HL-60 (cell line): ENCODE measurements around the gene RRAGD.

Experiments used
- DNase-seq, 2 experiments: peaks; one replicate each; pipeline ENCODE4 v3.0.0-alpha.2; 2010 to 2020; ENCODE audit warnings: low read depth in 1 of 2, low spot score in 1 of 2
- H3K27ac ChIP-seq: fragments of 250-450 bp; sonication (Bioruptor Pico); replicated peaks from 2 replicates; pipeline ENCODE4 v1.5.1; 2020; ENCODE audit warnings: mild to moderate bottlenecking, moderate library complexity
- H3K27me3 ChIP-seq: fragments of 250-450 bp; sonication (Bioruptor Pico); 2 replicates; pipeline ENCODE4 v1.5.1; 2021; ENCODE audit warnings: mild to moderate bottlenecking, moderate library complexity; ENCODE audit not compliant: insufficient read depth, poor library complexity, severe bottlenecking
- H3K4me3 ChIP-seq: replicated peaks from 2 replicates; pipeline ENCODE4 v1.5.1; 2011; ENCODE audit warnings: mild to moderate bottlenecking, control low read depth, low read length; ENCODE audit not compliant: insufficient read depth
- GABPA ChIP-seq: IDR thresholded peaks from 2 replicates; pipeline ENCODE4 v1.6.1; 2012; ENCODE audit warnings: low read depth
- POLR2AphosphoS5 ChIP-seq: IDR thresholded peaks from 2 replicates; pipeline ENCODE4 v1.6.1; 2012; ENCODE audit warnings: low read depth
- REST ChIP-seq: IDR thresholded peaks from 2 replicates; pipeline ENCODE4 v1.6.1; 2012; ENCODE audit warnings: low read depth; ENCODE audit not compliant: insufficient replicate concordance
- SPI1 ChIP-seq: IDR thresholded peaks from 2 replicates; pipeline ENCODE4 v1.6.1; 2012; ENCODE audit warnings: low read depth, mild to moderate bottlenecking, borderline replicate concordance
- TF ChIP-seq, protein P1 (sequence below): IDR thresholded peaks from one replicate; pipeline ENCODE4 v1.5.1; 2011; ENCODE audit warnings: low read length, control low read depth, inconsistent platforms; ENCODE audit not compliant: insufficient read depth

RRAGD gene

GRCh38 chr6:89402776-89403175 lies 9.3 kb downstream of the RRAGD start:
- no peaks in the 10 kb centered on the region for H3K27me3 ChIP-seq
- TF ChIP-seq POLR2AphosphoS5, result no peak
- TF ChIP-seq, protein P1, sequence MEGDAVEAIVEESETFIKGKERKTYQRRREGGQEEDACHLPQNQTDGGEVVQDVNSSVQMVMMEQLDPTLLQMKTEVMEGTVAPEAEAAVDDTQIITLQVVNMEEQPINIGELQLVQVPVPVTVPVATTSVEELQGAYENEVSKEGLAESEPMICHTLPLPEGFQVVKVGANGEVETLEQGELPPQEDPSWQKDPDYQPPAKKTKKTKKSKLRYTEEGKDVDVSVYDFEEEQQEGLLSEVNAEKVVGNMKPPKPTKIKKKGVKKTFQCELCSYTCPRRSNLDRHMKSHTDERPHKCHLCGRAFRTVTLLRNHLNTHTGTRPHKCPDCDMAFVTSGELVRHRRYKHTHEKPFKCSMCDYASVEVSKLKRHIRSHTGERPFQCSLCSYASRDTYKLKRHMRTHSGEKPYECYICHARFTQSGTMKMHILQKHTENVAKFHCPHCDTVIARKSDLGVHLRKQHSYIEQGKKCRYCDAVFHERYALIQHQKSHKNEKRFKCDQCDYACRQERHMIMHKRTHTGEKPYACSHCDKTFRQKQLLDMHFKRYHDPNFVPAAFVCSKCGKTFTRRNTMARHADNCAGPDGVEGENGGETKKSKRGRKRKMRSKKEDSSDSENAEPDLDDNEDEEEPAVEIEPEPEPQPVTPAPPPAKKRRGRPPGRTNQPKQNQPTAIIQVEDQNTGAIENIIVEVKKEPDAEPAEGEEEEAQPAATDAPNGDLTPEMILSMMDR, result no peak
- no peak for TF ChIP-seq GABPA
- TF ChIP-seq REST, result no peak
- TF ChIP-seq SPI1, result no peak
- H3K4me3 ChIP-seq, result no peak overlapping the region
- DNase-seq, result no peak
- H3K27ac ChIP-seq, result no peak overlapping the region

GRCh38 chr6:89400912-89401399 lies 11.1 kb downstream of the RRAGD start:
- TF ChIP-seq SPI1 (no peak), POLR2AphosphoS5 (no peak), REST (no peak), GABPA (no peak)
- TF ChIP-seq, protein P1, result no peak
- H3K27ac ChIP-seq, result no peak overlapping the region
- DNase-seq, result peak in 1 of 2 experiments; percentile 51
- H3K27me3 ChIP-seq, result no peaks in the 10 kb centered on the region
- H3K4me3 ChIP-seq, result no peak overlapping the region

GRCh38 chr6:89400050-89400449 lies 12.0 kb downstream of the RRAGD start:
- no peak overlapping the region for H3K4me3 ChIP-seq
- no peak for TF ChIP-seq REST
- TF ChIP-seq, protein P1, result no peak
- no peak for TF ChIP-seq GABPA
- TF ChIP-seq POLR2AphosphoS5, result no peak
- TF ChIP-seq SPI1, result no peak
- DNase-seq, result no peak
- H3K27ac ChIP-seq, result no peak overlapping the region
- no peaks in the 10 kb centered on the region for H3K27me3 ChIP-seq
